Right lobe of liver (tissue), 4 donors: ENCODE results near the gene SPTB.

ENCODE experiments used
- POLR2A ChIP-seq: fragments of 450-650 bp; IDR thresholded peaks from one replicate; pipeline ENCODE4 v1.6.1; 2017; ENCODE audit warnings: antibody characterized with exemption, mild to moderate bottlenecking
- TF ChIP-seq, protein P1 (sequence below), 4 donors: fragments of 200-600 bp in 3 of 4; fragments of 450-650 bp in 1 of 4; IDR thresholded peaks; one replicate each; pipeline versions ENCODE4 v1.5.1 to v1.8.0; 2016 to 2022; ENCODE audit warnings: antibody characterized with exemption in 4 of 4, mild to moderate bottlenecking in 2 of 4
- donor health status: DM: no; HTN: no; CAD: no.
- donor health status: DM: no; HTN: no; CAD: no.
- donor health status: DM: no; HTN: yes; CAD: no.

DNA sequence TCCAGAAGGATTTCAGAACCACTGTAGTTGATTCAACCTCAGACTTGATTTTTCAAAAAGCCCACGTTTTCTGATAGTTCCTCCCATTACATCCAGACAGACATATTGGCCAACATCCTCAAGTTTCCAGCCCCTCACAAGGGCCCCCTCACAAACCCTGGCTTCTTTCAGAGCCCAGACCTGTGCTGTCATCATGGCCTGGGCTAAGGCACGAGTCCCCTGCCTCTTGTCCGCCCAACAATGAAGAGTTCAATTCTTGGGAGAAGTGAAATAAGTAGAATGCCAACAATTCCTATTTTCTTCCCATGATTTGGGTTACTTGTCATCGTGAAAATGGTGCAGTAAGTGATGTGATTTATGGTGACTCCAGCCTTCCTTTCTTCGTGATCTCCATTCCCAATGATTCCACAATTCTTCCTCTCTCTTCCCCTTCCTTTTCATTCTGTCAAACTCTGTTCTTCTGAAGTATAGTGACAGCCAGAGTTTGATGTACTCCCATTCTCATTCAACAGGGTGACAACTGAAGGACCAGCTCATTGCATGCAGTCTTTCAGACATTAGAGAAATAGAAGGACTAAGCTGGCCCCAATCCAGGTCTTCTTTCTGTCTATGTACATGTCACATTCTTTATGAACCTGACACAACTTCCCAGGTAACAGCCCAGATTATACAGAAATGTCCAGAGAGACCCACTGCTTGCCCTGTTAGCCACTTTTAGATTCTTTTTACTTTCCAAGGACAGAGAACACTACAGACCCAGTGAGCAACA, 29.2 kb downstream of the SPTB start:
- TF ChIP-seq, protein P1, sequence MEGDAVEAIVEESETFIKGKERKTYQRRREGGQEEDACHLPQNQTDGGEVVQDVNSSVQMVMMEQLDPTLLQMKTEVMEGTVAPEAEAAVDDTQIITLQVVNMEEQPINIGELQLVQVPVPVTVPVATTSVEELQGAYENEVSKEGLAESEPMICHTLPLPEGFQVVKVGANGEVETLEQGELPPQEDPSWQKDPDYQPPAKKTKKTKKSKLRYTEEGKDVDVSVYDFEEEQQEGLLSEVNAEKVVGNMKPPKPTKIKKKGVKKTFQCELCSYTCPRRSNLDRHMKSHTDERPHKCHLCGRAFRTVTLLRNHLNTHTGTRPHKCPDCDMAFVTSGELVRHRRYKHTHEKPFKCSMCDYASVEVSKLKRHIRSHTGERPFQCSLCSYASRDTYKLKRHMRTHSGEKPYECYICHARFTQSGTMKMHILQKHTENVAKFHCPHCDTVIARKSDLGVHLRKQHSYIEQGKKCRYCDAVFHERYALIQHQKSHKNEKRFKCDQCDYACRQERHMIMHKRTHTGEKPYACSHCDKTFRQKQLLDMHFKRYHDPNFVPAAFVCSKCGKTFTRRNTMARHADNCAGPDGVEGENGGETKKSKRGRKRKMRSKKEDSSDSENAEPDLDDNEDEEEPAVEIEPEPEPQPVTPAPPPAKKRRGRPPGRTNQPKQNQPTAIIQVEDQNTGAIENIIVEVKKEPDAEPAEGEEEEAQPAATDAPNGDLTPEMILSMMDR (IDR thresholded peaks at IDR 0.05) = no peak
- TF ChIP-seq POLR2A = no peak
